GM19099 (cell line): ENCODE measurements around the gene CFAP97D2.

Source experiments
- POLR2A ChIP-seq: IDR thresholded peaks from 3 replicates; pipeline ENCODE4 v1.6.1; 2011; ENCODE audit warnings: low read depth; ENCODE audit not compliant: insufficient read length; ENCODE audit errors: extremely low read depth

Gene CFAP97D2

DNA sequence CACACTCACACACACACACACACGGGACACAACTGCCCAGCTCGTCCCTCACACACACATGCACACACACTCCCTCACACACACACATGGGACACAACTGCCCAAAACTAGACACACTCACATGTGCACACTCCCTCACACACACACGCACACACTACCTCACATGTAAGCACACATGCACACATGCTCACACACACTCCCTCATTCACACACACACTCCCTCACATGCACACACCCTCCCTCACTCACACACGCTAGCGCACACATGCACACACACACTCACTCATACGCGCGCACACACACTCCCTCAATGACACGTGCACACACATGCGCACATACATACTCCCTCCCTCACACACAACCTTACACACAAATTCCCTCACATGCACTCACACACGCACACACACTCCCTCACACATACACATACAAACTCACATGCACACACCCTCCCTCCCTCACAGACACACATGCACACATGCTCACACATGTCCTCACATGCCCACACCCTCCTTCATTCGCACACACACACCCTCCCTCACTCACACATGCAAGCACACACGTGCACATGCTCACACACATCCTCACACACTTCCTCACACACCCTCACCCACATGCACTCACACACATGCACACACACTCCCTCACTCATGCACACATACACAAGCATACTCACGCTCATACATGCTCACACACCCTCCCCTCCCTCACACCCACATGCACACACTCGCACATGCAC lies 37.6 kb upstream of the CFAP97D2 start:
- TF ChIP-seq POLR2A: no peak

DNA sequence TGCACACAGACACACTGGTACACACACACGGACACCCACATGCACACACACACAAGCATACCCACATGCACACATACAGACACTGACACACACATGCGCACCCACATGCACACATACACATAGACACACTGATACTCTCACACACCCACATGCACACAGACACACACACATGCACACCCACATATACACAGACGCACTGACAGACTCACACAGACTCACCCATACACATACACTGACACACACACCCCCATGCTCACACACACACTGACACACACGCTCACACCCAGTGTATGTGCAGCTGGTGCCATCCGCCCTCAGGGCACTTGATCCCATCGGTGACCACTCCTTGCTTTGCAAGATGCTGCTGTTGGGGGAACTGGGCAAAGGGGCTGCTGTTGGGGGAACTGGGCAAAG lies 36.9 kb upstream of the CFAP97D2 start:
- TF ChIP-seq POLR2A: no peak

DNA sequence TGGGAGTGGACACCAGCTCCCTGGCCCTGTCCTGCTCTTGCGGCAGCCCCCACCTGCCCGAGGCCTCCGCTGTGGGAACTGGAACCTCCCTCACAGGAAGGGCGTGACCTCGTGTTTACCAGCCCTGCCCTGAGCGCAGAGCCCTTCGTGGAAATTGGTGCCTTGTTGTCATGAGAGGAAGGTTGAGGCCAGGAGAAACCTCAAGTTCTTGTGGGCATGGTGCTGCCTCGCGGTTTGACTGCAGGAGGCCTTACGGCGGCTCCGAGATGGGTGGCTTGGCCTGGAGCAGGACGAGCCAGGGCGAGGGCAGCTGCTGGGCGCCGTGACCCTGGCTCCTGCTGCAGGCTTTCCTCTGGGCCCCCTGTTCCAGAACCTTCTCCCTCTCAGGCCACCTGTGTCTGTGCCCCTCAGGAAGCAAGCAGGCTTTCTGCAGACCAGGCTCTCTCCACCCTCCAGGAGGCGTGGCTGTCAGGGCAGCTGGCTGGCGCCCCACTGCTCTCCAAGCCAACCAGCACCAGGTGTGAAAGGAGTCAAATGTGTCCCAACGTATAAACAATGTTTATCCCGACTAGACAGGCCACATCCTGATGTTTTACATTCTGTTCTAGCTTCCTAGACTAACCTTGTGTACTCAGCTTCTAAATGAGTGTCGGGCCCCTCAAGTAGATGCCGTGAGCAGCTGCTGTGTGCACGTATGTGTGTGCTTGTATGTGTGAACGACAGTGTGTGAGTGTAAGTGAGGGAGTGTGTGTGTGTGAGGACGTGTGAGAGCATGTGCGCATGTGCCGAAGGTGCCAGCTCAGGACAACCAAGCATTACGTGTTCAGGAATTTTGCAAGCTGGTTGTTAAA lies 36.2 kb upstream of the CFAP97D2 start:
- no peak for TF ChIP-seq POLR2A

DNA sequence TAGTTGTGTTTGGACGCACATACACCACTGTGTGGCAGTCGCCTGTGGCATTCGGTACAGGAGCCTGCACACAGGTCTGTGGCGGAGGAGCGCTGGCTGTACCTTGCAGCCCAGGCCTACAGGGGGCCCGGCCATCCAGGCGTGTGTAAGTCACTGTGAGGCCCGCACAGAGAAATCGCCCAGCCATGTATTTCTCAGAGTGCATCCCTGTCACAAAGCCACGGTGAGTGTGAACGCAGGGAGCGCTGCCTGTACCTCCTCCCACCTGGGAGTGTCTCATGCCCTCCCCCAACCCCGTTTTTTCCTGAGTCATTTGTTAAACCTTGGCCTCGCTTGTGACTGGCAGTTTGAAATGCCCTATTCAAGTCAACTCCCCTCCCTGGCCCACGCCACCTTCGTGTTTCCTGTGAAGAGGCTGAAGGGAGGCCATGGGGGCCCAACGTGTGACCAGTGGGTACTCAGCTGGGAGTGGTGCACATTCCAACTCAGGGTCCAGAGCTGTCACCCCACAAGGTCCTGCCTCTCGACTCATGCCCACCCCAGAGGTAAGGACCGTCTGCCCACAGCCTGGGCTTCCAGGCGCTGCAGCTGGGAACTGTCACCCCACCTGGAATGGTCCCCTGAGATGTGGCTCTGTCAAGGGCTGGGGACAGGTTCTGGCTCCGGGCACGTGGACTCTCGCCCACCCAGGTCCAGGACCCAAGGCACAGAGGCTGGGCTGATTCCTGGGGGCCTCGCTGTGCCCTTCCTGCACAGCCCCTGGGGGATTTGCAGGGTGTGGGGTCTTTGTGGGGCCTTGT lies 35.1 kb upstream of the CFAP97D2 start:
- TF ChIP-seq POLR2A: no peak

DNA sequence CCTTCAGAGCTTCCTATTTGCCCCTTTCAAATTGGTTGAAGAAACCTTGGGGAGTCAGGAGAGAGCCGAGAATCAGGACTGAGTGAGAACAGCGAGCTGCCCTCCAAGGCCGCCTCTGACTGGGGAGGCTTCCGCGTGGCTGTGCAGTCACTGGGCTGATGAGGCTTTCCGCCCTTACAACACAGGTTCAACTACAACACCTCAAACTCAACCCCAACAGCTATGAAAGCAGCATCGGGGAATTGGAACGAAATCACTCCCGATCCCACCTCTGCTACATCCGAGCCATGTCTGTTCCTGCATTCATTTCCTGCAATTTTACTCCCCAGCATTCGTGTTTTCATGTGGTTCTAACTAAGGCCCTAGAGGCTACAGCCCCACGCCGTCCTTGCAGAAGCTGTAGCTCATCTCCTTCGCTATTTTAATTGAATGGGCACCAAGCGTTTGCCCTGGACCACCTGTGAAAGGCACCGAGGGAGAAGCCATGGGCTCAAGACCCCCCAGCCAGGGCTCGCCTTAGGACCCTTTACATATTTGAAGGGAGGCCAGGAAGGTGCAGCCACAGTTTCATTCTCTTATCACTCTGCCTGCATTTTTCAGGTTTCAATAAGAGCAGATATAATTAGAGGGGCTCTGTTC lies 34.3 kb upstream of the CFAP97D2 start:
- no peak for TF ChIP-seq POLR2A

DNA sequence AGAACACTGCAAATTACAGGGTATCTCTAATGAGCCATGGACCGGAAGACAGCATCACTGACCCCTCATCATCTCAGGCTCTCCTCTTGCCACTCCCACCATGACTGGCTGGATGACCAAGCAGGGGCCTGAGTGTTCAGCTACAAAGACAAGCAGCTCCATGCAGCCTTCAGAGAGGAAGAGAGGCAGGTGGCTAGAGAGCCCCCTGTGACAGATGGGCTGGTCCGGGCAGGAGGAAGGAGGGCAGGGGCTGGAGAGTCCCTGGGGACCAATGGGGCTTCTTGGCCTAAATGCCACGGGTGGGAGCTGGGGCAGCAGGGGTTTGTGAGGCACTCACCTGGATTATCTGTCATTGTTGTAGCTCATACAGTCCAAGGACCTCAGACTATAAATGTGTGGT lies 33.8 kb upstream of the CFAP97D2 start:
- TF ChIP-seq POLR2A: no peak

DNA sequence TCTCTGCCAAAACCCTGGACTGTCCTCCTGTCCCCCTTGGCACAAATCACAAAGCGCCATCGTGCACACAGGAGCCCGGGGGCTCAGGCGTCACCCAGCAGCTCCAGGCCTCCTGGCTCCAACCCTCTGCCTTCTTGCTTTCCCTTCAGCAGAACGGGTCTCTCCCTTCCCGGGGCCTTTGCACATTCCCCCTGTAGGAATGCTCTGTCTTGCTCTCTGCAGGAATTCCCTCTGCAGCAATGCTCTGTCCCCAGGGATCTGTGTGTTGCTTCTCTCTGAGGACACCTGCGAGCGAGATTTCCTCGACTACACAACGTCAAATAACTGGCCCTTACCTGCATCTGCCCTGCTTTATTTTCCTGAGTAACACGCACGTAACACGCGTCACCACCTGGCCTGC lies 33.3 kb upstream of the CFAP97D2 start:
- TF ChIP-seq POLR2A: no peak

DNA sequence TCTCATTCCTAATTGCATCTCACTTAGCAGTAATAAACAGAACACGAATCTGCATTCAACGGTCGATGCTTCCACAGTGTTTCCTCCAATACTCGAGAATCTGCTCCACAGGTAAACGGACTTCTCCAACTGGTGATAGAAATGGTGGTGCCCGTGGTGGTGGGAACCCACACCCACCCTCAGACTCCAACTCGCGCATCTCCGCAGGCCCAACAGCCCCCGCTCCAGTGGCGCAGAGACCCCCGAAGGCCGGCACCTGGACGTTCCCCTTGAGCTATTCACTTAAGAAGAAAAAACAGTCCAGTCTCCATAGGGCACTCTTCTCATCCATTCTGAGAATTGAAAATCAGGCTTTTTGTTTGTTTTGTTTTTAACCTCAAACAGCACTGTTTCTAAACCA lies 32.9 kb upstream of the CFAP97D2 start:
- no peak for TF ChIP-seq POLR2A

DNA sequence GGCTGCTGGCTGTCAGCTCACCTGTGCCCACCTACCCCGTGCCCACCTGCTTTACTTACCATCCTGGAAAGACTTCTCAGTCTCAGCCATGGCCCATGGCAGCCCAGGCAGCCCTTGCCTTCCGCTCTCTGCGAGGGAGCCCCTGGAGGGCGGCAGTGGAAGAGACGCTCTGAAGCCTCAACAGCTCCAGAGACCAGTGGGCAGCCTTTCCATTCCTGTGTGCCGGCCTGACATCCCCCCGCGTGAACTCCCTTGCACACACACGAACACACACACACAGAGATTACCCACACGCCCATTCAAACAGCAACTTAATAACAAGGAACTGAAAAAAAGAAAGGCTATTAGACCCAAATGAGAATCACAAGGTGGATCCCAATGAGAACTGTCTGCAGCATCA lies 32.4 kb upstream of the CFAP97D2 start:
- no peak for TF ChIP-seq POLR2A

DNA sequence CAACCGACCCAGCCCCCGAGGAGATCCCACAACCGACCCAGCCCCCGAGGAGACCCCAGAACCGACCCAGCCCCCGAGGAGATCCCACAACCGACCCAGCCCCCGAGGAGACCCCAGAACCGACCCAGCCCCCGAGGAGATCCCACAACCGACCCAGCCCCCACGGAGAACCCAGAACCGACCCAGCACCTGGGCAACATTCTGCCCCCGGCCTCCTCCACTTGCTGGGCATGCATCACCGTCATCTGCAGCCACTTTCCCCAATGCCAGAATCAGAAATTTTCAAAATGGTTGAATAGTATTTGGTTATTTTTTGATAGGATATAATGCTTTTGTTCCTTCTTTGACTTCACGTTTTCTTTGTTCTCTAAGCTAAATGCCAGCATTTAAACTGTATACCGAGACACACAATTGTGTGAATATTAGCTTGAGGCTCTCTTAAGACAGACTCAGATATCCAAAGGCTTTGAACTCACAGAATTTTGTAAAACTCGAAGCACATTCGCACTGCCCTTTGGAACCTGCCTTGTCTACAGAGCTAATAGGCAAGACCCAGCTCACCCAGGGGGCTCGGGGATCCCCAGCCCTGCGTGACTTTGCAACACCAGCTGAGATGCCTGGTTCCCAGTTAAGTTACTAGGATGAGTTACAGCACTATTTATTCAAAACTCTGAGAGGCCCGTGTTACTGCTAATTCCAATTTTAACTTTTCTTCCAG lies 31.1 kb upstream of the CFAP97D2 start:
- no peak for TF ChIP-seq POLR2A

DNA sequence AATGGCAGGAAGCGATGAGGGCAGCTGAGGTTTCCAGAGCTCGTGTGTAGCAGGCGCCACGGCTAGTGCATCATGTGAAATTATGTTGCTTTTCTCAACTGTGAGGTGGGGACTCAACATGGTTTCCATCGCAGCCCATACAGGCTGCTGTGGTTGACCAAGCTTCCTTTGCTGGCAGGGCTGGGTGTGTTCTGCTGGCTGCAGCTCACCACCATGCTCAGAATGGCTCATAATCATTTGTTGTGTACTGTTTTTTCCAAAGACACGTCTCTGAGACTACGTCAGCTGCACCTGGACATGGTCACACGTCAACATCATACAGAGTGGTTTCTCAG lies 30.6 kb upstream of the CFAP97D2 start:
- no peak for TF ChIP-seq POLR2A

DNA sequence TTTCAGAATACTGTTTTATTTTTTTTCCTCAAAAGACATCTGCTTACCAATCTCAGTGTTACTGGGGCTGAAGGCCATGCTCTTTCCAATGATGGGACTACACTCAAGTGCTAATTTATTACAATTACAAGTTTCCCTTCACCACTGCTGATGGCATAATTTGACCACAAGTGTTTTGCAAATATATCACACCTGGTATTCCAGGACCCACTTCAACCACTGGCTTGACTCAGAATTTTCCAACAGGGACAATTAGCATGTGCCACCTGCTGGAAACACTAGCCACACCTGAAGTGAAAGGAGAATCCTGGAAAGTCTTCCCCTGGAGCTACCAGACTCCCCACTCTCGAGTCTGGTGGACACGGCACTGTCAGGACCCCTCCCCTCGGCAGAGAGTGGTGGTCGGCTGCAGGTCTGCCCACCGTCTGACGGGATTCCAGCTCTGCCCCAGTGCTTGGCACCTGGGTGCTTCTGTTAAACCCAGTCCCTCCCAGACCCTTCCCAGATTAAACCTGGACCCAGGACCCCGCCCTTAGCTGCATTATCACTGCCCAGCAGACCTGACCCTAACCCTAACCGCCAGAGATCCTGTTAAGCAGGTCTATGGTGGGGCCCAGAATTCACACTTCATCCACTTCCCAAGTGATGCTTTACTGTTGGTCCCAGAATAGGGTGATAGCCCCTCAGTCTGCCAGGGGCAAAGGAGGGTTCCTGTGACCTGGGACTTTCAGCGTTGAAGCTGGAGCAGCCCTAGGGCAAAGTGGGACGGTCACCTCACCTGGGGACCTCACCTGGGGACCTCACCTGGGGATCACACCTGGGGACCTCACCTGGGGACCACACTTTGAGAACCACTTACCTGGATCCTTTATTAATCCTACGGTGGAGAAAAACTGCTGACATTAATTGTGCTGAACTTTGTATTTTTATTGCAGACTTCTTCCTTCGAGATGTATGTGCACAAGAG lies 29.0 kb upstream of the CFAP97D2 start:
- no peak for TF ChIP-seq POLR2A

DNA sequence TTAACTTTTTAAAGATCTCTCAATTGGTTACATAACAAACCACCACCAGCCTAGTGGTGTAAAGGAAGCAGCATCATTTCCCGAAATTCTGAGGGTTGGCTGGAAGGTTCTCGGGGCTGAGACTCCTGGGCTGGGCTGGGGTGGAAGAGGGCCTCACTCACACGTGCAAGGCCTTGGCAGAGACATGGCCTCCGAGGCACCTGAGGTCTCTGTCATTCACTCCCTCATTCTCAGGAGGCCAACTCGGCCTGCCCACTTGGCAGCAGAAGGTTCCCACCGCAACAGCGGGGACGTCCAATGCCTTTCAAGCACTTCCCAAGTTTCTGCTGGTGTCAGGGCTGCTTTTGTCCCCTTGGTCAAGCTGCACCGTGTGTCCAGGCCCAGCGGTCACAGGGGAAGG lies 28.0 kb upstream of the CFAP97D2 start:
- no peak for TF ChIP-seq POLR2A
